GM10266 (cell line): ENCODE measurements around the gene YWHAQ.

Source experiments
- DNase-seq: peaks from one replicate; pipeline ENCODE4 v3.0.0; 2012; ENCODE audit errors: extremely low spot score
- CTCF ChIP-seq: IDR thresholded peaks from 2 replicates; pipeline ENCODE4 v1.5.1; 2012; ENCODE audit warnings: mild to moderate bottlenecking, low read depth; ENCODE audit not compliant: control insufficient read depth, insufficient read depth; ENCODE audit errors: missing control alignments

YWHAQ gene

GRCh38 chr2:9668687-9669345, 38.0 kb upstream of the YWHAQ start:
- no peak for DNase-seq
- no peak for TF ChIP-seq CTCF

DNA sequence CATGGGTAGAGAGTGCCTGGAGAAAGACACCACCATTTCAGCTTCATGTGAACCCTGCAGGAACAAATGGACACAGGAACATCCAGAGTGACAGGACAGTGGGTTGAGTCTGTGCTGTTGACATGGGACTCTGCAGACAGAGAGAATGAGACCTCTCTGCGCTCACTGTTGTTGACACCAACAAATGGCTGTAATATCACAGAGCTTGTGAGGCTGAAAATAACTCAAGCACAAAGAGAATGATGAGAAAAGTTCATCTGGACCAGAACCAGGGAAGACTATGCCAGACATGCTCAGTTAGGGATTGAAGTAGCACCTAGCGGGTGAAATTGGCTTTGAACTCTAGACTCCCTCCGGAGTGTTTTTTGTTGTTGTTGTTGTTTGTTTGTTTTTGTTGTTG, 37.0 kb upstream of the YWHAQ start:
- no peak for DNase-seq
- TF ChIP-seq CTCF = no peak

GRCh38 chr2:9666306-9666705, 35.5 kb upstream of the YWHAQ start:
- no peak for TF ChIP-seq CTCF
- DNase-seq = no peak

GRCh38 chr2:9665898-9666297, 35.1 kb upstream of the YWHAQ start:
- no peak for DNase-seq

DNA sequence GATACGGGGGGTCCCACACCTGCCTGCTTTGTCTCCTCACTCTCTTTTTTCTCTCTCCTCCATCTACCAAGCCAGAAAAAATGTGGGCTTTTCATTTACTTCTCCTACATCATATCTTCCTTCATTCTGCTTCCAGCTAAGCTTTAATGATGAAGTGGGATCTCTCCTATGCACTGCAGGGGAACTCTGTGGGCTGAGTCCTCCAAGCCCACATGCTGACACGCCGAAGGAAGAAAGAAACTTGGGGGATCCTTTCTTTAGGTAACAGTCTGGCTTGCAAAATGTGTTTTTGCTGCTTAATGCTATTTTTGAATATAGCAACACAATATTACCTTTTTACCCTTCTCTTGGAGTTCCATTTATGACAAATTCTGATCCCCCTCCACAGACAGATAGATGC, 33.6 kb upstream of the YWHAQ start:
- no peak for TF ChIP-seq CTCF
- DNase-seq = no peak

More at GRCh38 chr2:9665898-9666297, 35.1 kb upstream of the YWHAQ start:
- TF ChIP-seq CTCF = no peak

GRCh38 chr2:9663008-9663879, 32.4 kb upstream of the YWHAQ start:
- DNase-seq = peak; percentile 48
- no peak for TF ChIP-seq CTCF

- no peak for TF ChIP-seq CTCF
- no peak for DNase-seq
Observed at GRCh38 chr2:9661261-9661660, 30.5 kb upstream of the YWHAQ start.
